ENCODE measurements around the gene DDX27. TPM values are rescaled to one million over a fixed set of nuclear protein-coding genes. Genes with fewer than 3 reads are reported as not detected.
"Not testable (repeated sequence)": the region's sequence is repeated elsewhere in the genome, so short reads cannot be mapped to it uniquely, and the experiment has no call there.

Gene DDX27
- polyA plus RNA-seq, 4 donors = 44.9 to 47.3 (median 46.1) TPM

- DNase-seq (ENCODE audit: low read depth in 4 of 4, low spot score in 3 of 4) = no peak
Measured at GRCh38 chr20:49199729-49200293, 19.4 kb upstream of the DDX27 start.

GRCh38 chr20:49203011-49203410, 16.2 kb upstream of the DDX27 start:
- no peak for DNase-seq (ENCODE audit: low read depth in 4 of 4, low spot score in 3 of 4)

- no peak for DNase-seq (ENCODE audit: low read depth in 4 of 4, low spot score in 3 of 4)
Measured at GRCh38 chr20:49203746-49204145, 15.5 kb upstream of the DDX27 start.

- DNase-seq (ENCODE audit: low read depth in 4 of 4, low spot score in 3 of 4) = no peak
Measured at GRCh38 chr20:49207076-49207475, 12.1 kb upstream of the DDX27 start.

GRCh38 chr20:49210101-49210756, 9.0 kb upstream of the DDX27 start:
- DNase-seq (ENCODE audit: low read depth in 4 of 4, low spot score in 3 of 4) = no peak

GRCh38 chr20:49210757-49211110, 8.5 kb upstream of the DDX27 start:
- DNase-seq (ENCODE audit: low read depth in 4 of 4, low spot score in 3 of 4) = no peak

- no peak for DNase-seq (ENCODE audit: low read depth in 4 of 4, low spot score in 3 of 4)
Measured at GRCh38 chr20:49214571-49214970, 4.6 kb upstream of the DDX27 start.

- DNase-seq (ENCODE audit: low read depth in 4 of 4, low spot score in 3 of 4) = no peak
Measured at GRCh38 chr20:49215232-49215631, 4.0 kb upstream of the DDX27 start.

GRCh38 chr20:49216991-49217578, 2.1 kb upstream of the DDX27 start:
- DNase-seq (ENCODE audit: low read depth in 4 of 4, low spot score in 3 of 4) = peak; percentile 89 to 93 (median 92)

GRCh38 chr20:49218739-49219090, 501 bp upstream of the DDX27 start:
- not testable (repeated sequence) for DNase-seq (ENCODE audit: low read depth in 4 of 4, low spot score in 3 of 4)

- no peak for DNase-seq (ENCODE audit: low read depth in 4 of 4, low spot score in 3 of 4)
Measured at GRCh38 chr20:49219924-49220831, 962 bp downstream of the DDX27 start.

GRCh38 chr20:49225896-49226295, 6.7 kb downstream of the DDX27 start:
- DNase-seq (ENCODE audit: low read depth in 4 of 4, low spot score in 3 of 4) = no peak

- DNase-seq (ENCODE audit: low read depth in 4 of 4, low spot score in 3 of 4) = no peak
Measured at GRCh38 chr20:49228676-49229075, 9.5 kb downstream of the DDX27 start.

GRCh38 chr20:49229381-49229780, 10.2 kb downstream of the DDX27 start:
- no peak for DNase-seq (ENCODE audit: low read depth in 4 of 4, low spot score in 3 of 4)

- DNase-seq (ENCODE audit: low read depth in 4 of 4, low spot score in 3 of 4) = no peak
Measured at GRCh38 chr20:49230021-49230420, 10.8 kb downstream of the DDX27 start.

- no peak for DNase-seq (ENCODE audit: low read depth in 4 of 4, low spot score in 3 of 4)
Measured at GRCh38 chr20:49230561-49231133, 11.4 kb downstream of the DDX27 start.

GRCh38 chr20:49231471-49231870, 12.3 kb downstream of the DDX27 start:
- DNase-seq (ENCODE audit: low read depth in 4 of 4, low spot score in 3 of 4) = no peak

GRCh38 chr20:49233226-49233625, 14.0 kb downstream of the DDX27 start:
- no peak for DNase-seq (ENCODE audit: low read depth in 4 of 4, low spot score in 3 of 4)

GRCh38 chr20:49234831-49235230, 15.6 kb downstream of the DDX27 start:
- DNase-seq (ENCODE audit: low read depth in 4 of 4, low spot score in 3 of 4) = no peak

GRCh38 chr20:49236301-49236700, 17.1 kb downstream of the DDX27 start:
- no peak for DNase-seq (ENCODE audit: low read depth in 4 of 4, low spot score in 3 of 4)

- no peak for DNase-seq (ENCODE audit: low read depth in 4 of 4, low spot score in 3 of 4)
Measured at GRCh38 chr20:49237531-49237930, 18.3 kb downstream of the DDX27 start.

Measured in right renal pelvis (tissue), 4 donors.